Measurements from ENCODE around the gene TFF3. TPM values are rescaled to one million over a fixed set of nuclear protein-coding genes. Genes with fewer than 3 reads are reported as not detected.

Gene TFF3
- total and polyA plus RNA-seq, 10 of the 15 experiments (the other 5 are each of a cell fraction or from before 2014, with no cell fraction given): not detected

DNA sequence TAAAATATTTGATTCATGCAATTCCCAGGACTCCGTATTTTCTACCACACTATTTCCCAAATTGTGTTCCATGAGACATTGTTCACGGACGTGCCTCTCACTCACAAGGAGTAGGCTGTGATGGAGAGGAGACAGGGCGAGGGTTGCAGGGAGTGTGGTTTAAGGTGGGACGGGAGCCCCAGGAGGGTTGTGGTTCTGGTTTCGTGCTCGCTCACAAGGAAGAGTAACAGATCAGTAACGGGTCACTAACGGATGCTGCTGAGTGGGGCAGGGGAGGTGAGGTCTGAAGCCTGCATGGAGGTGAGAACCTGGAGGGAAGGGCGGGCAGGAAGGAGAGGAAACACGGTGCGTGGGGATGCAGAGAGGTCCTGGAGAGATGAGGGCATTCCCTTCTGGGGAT, 28.8 kb downstream of the TFF3 start (continued):
- TF ChIP-seq RAD21 (IDR thresholded peaks at IDR 0.05; ENCODE audit: insufficient read depth, low read depth, low read length): no peak
- no peak for TF ChIP-seq SUPT20H (IDR thresholded peaks at IDR 0.05; ENCODE audit: borderline replicate concordance, control insufficient read depth, low read depth, low read length)
- peak; percentile 25 for TF ChIP-seq HDGF (IDR thresholded peaks at IDR 0.05)
- peak; percentile 72 for TF ChIP-seq EED (IDR thresholded peaks at IDR 0.05; ENCODE audit: low read depth)
- TF ChIP-seq, protein P1, sequence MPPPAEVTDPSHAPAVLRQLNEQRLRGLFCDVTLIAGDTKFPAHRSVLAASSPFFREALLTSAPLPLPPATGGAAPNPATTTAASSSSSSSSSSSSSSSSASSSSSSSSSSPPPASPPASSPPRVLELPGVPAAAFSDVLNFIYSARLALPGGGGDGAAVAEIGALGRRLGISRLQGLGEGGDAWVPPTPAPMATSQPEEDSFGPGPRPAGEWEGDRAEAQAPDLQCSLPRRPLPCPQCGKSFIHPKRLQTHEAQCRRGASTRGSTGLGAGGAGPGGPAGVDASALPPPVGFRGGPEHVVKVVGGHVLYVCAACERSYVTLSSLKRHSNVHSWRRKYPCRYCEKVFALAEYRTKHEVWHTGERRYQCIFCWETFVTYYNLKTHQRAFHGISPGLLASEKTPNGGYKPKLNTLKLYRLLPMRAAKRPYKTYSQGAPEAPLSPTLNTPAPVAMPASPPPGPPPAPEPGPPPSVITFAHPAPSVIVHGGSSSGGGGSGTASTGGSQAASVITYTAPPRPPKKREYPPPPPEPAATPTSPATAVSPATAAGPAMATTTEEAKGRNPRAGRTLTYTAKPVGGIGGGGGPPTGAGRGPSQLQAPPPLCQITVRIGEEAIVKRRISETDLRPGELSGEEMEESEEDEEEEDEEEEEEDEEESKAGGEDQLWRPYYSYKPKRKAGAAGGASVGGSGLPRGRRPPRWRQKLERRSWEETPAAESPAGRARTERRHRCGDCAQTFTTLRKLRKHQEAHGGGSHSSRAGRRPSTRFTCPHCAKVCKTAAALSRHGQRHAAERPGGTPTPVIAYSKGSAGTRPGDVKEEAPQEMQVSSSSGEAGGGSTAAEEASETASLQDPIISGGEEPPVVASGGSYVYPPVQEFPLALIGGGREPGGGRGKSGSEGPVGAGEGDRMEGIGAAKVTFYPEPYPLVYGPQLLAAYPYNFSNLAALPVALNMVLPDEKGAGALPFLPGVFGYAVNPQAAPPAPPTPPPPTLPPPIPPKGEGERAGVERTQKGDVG (CRISPR knock-in tag; IDR thresholded peaks at IDR 0.05): no peak
- no peak for TF ChIP-seq ASH2L (IDR thresholded peaks at IDR 0.05; ENCODE audit: borderline replicate concordance, low read depth)
- no peak for TF ChIP-seq ZNF384 (IDR thresholded peaks at IDR 0.05; ENCODE audit: borderline replicate concordance, low read depth, low read length)
- TF ChIP-seq RELA (IDR thresholded peaks at IDR 0.05; ENCODE audit: borderline replicate concordance, partially characterized antibody): no peak
- TF ChIP-seq EP300 (IDR thresholded peaks at IDR 0.05; ENCODE audit: borderline replicate concordance in 1 of 2, control insufficient read depth in 1 of 2, low read depth in 2 of 2, low read length in 2 of 2): peak; percentile 57 to 72; a peak in 2 of 4 replicates
- TF ChIP-seq TARDBP (IDR thresholded peaks at IDR 0.05; ENCODE audit: borderline replicate concordance): no peak
- TF ChIP-seq STAT1 (conservative IDR thresholded peaks at IDR 0.05): no peak
- TF ChIP-seq BACH1 (IDR thresholded peaks at IDR 0.05; ENCODE audit: borderline replicate concordance): peak; percentile 61; the same call in 1 of the 2 replicates
- no peak for TF ChIP-seq WRNIP1 (IDR thresholded peaks at IDR 0.05; ENCODE audit: borderline replicate concordance, low read depth, low read length)
- TF ChIP-seq YY1 (IDR thresholded peaks at IDR 0.05; ENCODE audit: low read depth, low read length): no peak
- TF ChIP-seq SMC3 (IDR thresholded peaks at IDR 0.05; ENCODE audit: borderline replicate concordance, low read length): no peak
- TF ChIP-seq, protein P2, sequence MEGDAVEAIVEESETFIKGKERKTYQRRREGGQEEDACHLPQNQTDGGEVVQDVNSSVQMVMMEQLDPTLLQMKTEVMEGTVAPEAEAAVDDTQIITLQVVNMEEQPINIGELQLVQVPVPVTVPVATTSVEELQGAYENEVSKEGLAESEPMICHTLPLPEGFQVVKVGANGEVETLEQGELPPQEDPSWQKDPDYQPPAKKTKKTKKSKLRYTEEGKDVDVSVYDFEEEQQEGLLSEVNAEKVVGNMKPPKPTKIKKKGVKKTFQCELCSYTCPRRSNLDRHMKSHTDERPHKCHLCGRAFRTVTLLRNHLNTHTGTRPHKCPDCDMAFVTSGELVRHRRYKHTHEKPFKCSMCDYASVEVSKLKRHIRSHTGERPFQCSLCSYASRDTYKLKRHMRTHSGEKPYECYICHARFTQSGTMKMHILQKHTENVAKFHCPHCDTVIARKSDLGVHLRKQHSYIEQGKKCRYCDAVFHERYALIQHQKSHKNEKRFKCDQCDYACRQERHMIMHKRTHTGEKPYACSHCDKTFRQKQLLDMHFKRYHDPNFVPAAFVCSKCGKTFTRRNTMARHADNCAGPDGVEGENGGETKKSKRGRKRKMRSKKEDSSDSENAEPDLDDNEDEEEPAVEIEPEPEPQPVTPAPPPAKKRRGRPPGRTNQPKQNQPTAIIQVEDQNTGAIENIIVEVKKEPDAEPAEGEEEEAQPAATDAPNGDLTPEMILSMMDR (IDR thresholded peaks at IDR 0.05 in 2 of 3, conservative IDR thresholded peaks at IDR 0.05 in 1 of 3; ENCODE audit: control insufficient read depth in 2 of 3, extremely low read depth in 1 of 3, insufficient read depth in 1 of 3, low read depth in 3 of 3, low read length in 3 of 3): no peak
- no peak for TF ChIP-seq FOXK2 (IDR thresholded peaks at IDR 0.05)
- TF ChIP-seq NFYB (IDR thresholded peaks at IDR 0.05; ENCODE audit: insufficient read depth, low read depth, low read length): no peak
- TF ChIP-seq LARP7 (IDR thresholded peaks at IDR 0.05): no peak; the same call in 1 of the 2 replicates
- no peak for TF ChIP-seq FOXM1 (IDR thresholded peaks at IDR 0.05; ENCODE audit: low read depth, low read length)
- no peak for TF ChIP-seq NR2C2 (IDR thresholded peaks at IDR 0.05; ENCODE audit: borderline replicate concordance, control insufficient read depth, insufficient read length, low read depth)
- TF ChIP-seq, protein P3, sequence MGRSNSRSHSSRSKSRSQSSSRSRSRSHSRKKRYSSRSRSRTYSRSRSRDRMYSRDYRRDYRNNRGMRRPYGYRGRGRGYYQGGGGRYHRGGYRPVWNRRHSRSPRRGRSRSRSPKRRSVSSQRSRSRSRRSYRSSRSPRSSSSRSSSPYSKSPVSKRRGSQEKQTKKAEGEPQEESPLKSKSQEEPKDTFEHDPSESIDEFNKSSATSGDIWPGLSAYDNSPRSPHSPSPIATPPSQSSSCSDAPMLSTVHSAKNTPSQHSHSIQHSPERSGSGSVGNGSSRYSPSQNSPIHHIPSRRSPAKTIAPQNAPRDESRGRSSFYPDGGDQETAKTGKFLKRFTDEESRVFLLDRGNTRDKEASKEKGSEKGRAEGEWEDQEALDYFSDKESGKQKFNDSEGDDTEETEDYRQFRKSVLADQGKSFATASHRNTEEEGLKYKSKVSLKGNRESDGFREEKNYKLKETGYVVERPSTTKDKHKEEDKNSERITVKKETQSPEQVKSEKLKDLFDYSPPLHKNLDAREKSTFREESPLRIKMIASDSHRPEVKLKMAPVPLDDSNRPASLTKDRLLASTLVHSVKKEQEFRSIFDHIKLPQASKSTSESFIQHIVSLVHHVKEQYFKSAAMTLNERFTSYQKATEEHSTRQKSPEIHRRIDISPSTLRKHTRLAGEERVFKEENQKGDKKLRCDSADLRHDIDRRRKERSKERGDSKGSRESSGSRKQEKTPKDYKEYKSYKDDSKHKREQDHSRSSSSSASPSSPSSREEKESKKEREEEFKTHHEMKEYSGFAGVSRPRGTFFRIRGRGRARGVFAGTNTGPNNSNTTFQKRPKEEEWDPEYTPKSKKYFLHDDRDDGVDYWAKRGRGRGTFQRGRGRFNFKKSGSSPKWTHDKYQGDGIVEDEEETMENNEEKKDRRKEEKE (IDR thresholded peaks at IDR 0.05): no peak
- no peak for TF ChIP-seq POU2F2 (IDR thresholded peaks at IDR 0.05; ENCODE audit: borderline replicate concordance, low read depth, low read length)
- peak; percentile 80 for TF ChIP-seq BCL11A (IDR thresholded peaks at IDR 0.05; ENCODE audit: low read depth, low read length)
- no peak for TF ChIP-seq POLR2AphosphoS5 (IDR thresholded peaks at IDR 0.05; ENCODE audit: low read length)

All from GM12878 (cell line).